ENCODE measurements around the gene PROB1. TPM values are rescaled to one million over a fixed set of nuclear protein-coding genes. Genes with fewer than 3 reads are reported as not detected.
"Not testable (repeated sequence)": the region's sequence is repeated elsewhere in the genome, so short reads cannot be mapped to it uniquely, and the experiment has no call there.

PROB1 gene
- polyA plus RNA-seq, 1 experiment = 0.40 TPM

GRCh38 chr5:139413963-139414362 is 19.1 kb upstream of the PROB1 start:
- ChIA-PET CTCF (interaction anchor here (1.0 to 4.0 kb wide), 2 partner anchors 16 to 100 kb away, joined by 3 to 18 read pairs; no protein-coding TSS in a partner anchor), POLR2A (no interaction called here)
- TF ChIP-seq, protein P1, sequence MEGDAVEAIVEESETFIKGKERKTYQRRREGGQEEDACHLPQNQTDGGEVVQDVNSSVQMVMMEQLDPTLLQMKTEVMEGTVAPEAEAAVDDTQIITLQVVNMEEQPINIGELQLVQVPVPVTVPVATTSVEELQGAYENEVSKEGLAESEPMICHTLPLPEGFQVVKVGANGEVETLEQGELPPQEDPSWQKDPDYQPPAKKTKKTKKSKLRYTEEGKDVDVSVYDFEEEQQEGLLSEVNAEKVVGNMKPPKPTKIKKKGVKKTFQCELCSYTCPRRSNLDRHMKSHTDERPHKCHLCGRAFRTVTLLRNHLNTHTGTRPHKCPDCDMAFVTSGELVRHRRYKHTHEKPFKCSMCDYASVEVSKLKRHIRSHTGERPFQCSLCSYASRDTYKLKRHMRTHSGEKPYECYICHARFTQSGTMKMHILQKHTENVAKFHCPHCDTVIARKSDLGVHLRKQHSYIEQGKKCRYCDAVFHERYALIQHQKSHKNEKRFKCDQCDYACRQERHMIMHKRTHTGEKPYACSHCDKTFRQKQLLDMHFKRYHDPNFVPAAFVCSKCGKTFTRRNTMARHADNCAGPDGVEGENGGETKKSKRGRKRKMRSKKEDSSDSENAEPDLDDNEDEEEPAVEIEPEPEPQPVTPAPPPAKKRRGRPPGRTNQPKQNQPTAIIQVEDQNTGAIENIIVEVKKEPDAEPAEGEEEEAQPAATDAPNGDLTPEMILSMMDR (IDR thresholded peaks at IDR 0.05; ENCODE audit: insufficient read depth, low read depth, low read length) = no peak
- H3K36me3 ChIP-seq (ENCODE audit: control insufficient read depth, insufficient read depth, low read length) = peaks cover 6% of the 10 kb centered on the region
- DNase-seq (ENCODE audit: low read depth) = no peak
- no peak overlapping the region for H3K4me3 ChIP-seq (ENCODE audit: low read depth, low read length)
- no peaks in the 10 kb centered on the region for H3K27me3 ChIP-seq (ENCODE audit: control insufficient read depth, insufficient read depth, low read length)

GRCh38 chr5:139413153-139413552 is 18.2 kb upstream of the PROB1 start:
- H3K27me3 ChIP-seq (ENCODE audit: control insufficient read depth, insufficient read depth, low read length) = no peaks in the 10 kb centered on the region
- ChIA-PET POLR2A (no interaction called here), CTCF (interaction anchor here (0.9 to 4.0 kb wide), 3 partner anchors 9 to 101 kb away, joined by 3 to 18 read pairs (median 4); no protein-coding TSS in a partner anchor)
- no peak for DNase-seq (ENCODE audit: low read depth)
- TF ChIP-seq, protein P1 (IDR thresholded peaks at IDR 0.05; ENCODE audit: insufficient read depth, low read depth, low read length) = no peak
- H3K36me3 ChIP-seq (ENCODE audit: control insufficient read depth, insufficient read depth, low read length) = peaks cover 5% of the 10 kb centered on the region; the same call in 1 of the 2 replicates
- H3K4me3 ChIP-seq (ENCODE audit: low read depth, low read length) = no peak overlapping the region

DNA sequence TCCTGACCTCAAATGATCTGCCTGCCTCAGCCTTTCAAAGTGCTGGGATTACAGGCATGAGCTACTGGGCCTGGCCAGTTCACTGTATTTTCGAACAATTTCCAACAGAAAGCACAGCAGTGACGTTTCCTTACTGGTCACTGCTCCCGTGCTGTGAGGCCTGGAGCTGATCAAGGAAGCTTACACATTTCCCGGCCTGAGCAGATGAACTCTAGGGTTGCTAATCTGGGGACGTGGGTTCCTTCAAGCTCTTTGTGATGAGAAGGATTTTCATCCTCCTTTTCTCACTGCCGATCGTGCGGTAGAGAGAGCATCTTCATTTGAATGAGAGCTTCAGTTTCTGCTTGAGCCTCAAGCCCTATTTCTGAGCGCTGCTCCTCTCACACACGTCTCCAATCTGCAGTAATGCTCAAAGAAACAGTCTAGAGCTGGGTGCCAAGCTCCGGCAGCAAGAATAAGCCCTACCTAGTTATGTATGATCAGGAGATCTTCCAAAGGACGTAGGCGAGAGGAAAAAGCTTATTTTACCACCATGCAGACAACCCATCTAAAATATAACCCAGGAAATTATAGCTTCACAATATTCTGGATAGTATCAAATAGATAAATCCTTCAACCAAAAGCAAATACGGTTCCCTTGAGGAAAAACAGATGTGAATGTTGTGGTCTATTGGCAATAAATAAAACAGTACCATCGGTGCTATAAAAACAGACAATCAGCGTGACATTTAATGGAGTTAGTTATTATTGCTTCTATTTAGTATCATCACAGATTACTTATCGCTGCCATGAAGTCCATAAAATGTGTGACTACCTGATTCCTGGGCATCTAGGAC is 16.3 kb upstream of the PROB1 start:
- DNase-seq (ENCODE audit: low read depth) = no peak
- TF ChIP-seq, protein P1 (IDR thresholded peaks at IDR 0.05; ENCODE audit: insufficient read depth, low read depth, low read length) = no peak
- ChIA-PET POLR2A (no interaction called here), CTCF (interaction anchor here (0.6 to 3.7 kb wide), 6 partner anchors 9 to 302 kb away, joined by 3 to 19 read pairs (median 6); no protein-coding TSS in a partner anchor)
- 0 out of 2 replicates have a peak, but pooled peaks cover 1% of the 10 kb centered on the region for H3K36me3 ChIP-seq (ENCODE audit: control insufficient read depth, insufficient read depth, low read length)
- no peaks in the 10 kb centered on the region for H3K27me3 ChIP-seq (ENCODE audit: control insufficient read depth, insufficient read depth, low read length)
- H3K4me3 ChIP-seq (ENCODE audit: low read depth, low read length) = no peak overlapping the region

DNA sequence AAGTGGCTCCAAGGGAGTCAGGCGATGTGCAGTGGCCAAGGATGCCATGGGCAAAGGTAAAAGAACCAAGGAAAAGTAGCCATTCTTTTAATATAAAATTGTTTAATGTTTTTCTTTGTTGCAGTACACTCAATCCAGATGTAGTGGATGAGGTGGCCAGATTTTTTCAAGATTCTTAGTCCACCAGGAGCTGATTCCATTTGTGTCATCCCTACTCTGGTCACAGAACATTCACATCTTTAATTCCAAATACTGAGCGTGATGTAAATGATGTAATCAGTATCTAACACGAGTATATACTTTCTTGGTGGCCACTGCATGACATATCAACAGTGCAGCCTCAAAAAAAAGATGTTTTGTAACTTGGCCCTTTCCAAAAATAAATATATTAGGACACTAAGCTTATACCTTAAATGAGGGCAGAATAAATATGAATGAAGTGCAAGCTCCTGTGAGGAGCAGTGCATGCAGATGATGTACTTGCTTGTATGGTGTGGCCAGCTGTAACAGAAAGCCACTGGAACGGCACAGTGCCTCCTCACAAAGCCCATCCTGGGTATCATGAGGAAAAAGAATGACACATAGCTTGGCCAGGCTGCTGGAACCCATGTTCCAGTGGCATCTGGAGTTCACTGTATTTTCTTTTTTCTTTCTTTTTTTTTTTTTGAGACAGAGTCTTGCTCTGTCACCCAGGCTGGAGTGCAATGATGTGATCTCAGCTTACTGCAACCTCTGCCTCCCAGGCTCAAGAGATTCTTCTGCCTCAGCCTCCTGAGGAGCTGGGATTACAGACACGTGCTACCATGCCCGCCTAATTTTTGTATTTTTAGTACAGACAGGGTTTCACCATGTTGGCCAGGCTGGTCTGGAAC is 15.5 kb upstream of the PROB1 start:
- no peak for DNase-seq (ENCODE audit: low read depth)
- ChIA-PET CTCF (interaction anchor here (0.6 to 3.7 kb wide), 5 partner anchors 10 to 109 kb away, joined by 3 to 19 read pairs (median 7); no protein-coding TSS in a partner anchor), POLR2A (no interaction called here)
- Histone ChIP-seq H3K27me3 (ENCODE audit: control insufficient read depth, insufficient read depth, low read length) (no peaks in the 10 kb centered on the region), H3K4me3 (ENCODE audit: low read depth, low read length) (no peak overlapping the region), H3K36me3 (ENCODE audit: control insufficient read depth, insufficient read depth, low read length) (0 out of 2 replicates have a peak, but pooled peaks cover 1% of the 10 kb centered on the region)
- TF ChIP-seq, protein P1 (IDR thresholded peaks at IDR 0.05; ENCODE audit: insufficient read depth, low read depth, low read length) = no peak

DNA sequence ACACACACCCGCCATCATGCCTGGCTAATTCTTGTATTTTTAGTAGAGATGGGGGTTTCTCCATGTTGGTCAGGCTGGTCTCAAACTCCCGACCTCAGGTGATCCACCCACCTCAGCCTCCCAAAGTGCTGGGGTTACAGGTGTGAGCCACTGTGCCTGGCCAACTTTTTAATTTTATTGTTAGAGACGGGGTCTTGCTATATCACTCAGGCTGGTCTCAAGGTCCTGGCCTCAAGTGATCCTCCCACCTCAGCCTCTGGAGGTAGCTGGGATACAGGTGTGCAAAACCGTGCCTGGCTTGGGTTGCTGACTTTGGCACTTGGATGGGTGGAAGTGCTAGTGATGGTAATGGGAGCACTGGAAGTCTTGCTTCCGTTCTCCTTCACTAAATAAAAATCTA is 14.2 kb upstream of the PROB1 start:
- CTCF ChIA-PET = interaction anchor here (1.0 to 3.7 kb wide), 3 partner anchors 9 to 13 kb away, joined by 3 to 19 read pairs (median 7); no protein-coding TSS in a partner anchor
- DNase-seq (ENCODE audit: low read depth); POLR2A ChIA-PET; H3K27me3 ChIP-seq (ENCODE audit: control insufficient read depth, insufficient read depth, low read length); H3K4me3 ChIP-seq (ENCODE audit: low read depth, low read length); H3K36me3 ChIP-seq (ENCODE audit: control insufficient read depth, insufficient read depth, low read length): not testable (repeated sequence)
